ENCODE measurements around the gene AP2B1.
A peak's percentile ranks its signal among the peaks of the same experiment; 100 is the strongest.

- TF ChIP-seq MAX (IDR thresholded peaks at IDR 0.05) (no peak), USF1 (IDR thresholded peaks at IDR 0.05) (no peak), EP300 (IDR thresholded peaks at IDR 0.05; ENCODE audit: borderline replicate concordance) (no peak), REST (IDR thresholded peaks at IDR 0.05; ENCODE audit: low read depth) (peak; percentile 97), FOXM1 (IDR thresholded peaks at IDR 0.05; ENCODE audit: borderline replicate concordance, low read depth) (no peak), NFIC (IDR thresholded peaks at IDR 0.05) (no peak), CEBPB (IDR thresholded peaks at IDR 0.05) (no peak)
These were observed 156.7 kb downstream of the AP2B1 start for GRCh38 chr17:35743626-35744328.

Measured in Ishikawa (cell line).